Adipocyte (in vitro differentiated cells): ENCODE data around the gene FAM83C.

ENCODE experiments used
- DNase-seq: peaks from one replicate; pipeline ENCODE4 v3.0.0-alpha.2; 2015; ENCODE audit warnings: low read depth
- H3K27me3 ChIP-seq: replicated peaks from 2 replicates; pipeline ENCODE4 v1.7.0; 2013; ENCODE audit warnings: mild to moderate bottlenecking, low read length, moderate library complexity; ENCODE audit not compliant: control insufficient read depth, insufficient read depth
- H3K36me3 ChIP-seq: 2 replicates; pipeline ENCODE4 v1.7.0; 2013; ENCODE audit warnings: low read length, mild to moderate bottlenecking, moderate library complexity; ENCODE audit not compliant: control insufficient read depth, insufficient read depth, severe bottlenecking
- H3K4me1 ChIP-seq: 2 replicates; pipeline ENCODE4 v1.7.0; 2013; ENCODE audit warnings: mild to moderate bottlenecking, low read length, moderate library complexity; ENCODE audit not compliant: control insufficient read depth, insufficient read depth
- H3K4me3 ChIP-seq: 2 replicates; pipeline ENCODE4 v1.7.0; 2013; ENCODE audit warnings: mild to moderate bottlenecking, low read length, moderate library complexity
- H3K9ac ChIP-seq: 2 replicates; pipeline ENCODE4 v1.7.0; 2013; ENCODE audit warnings: mild to moderate bottlenecking, low read length, moderate library complexity
- H3K9me3 ChIP-seq: 2 replicates; pipeline ENCODE4 v1.7.0; 2013; ENCODE audit warnings: mild to moderate bottlenecking, low read length, moderate library complexity; ENCODE audit not compliant: control insufficient read depth

Gene FAM83C

GRCh38 chr20:35295058-35295457, 2.8 kb upstream of the FAM83C start:
- Histone ChIP-seq H3K27me3 (peaks cover 30% of the 10 kb centered on the region), H3K36me3 (no peaks in the 10 kb centered on the region), H3K9me3 (no peaks in the 10 kb centered on the region), H3K4me3 (no peak overlapping the region), H3K9ac (no peak overlapping the region), H3K4me1 (peaks cover 7% of the 10 kb centered on the region)
- no peak for DNase-seq

DNA sequence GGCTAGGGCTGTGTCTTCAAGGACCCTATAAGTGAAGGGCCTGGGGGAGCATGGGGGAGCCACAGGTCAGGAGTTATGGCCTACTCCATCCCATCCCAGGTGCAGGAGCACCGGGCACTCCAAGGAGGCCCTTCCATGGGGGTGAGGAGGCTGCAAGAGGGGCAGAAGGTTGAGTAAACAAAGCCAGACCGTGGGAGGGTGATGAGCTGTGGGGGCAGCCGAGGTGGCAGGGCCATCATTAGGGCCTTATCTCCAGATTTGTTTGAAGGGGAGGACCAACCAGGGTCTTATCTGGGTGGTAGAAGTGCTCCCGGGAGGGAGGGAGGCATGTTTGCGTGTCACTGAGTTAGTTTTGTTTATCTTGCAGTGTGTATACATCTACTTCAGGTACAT, 2.1 kb upstream of the FAM83C start:
- peaks cover 7% of the 10 kb centered on the region for H3K4me1 ChIP-seq
- no peak for DNase-seq
- no peak overlapping the region for H3K9ac ChIP-seq
- H3K9me3 ChIP-seq: no peaks in the 10 kb centered on the region
- peaks cover 30% of the 10 kb centered on the region for H3K27me3 ChIP-seq
- H3K4me3 ChIP-seq: no peak overlapping the region
- H3K36me3 ChIP-seq: no peaks in the 10 kb centered on the region

GRCh38 chr20:35293303-35294292, 1.4 kb upstream of the FAM83C start:
- Histone ChIP-seq H3K9ac (no peak overlapping the region), H3K4me1 (peaks cover 7% of the 10 kb centered on the region), H3K27me3 (peaks cover 30% of the 10 kb centered on the region), H3K36me3 (no peaks in the 10 kb centered on the region), H3K4me3 (no peak overlapping the region), H3K9me3 (no peaks in the 10 kb centered on the region)
- no peak for DNase-seq

- no peak overlapping the region for H3K4me3 ChIP-seq
- H3K27me3 ChIP-seq: peaks cover 34% of the 10 kb centered on the region
- no peaks in the 10 kb centered on the region for H3K36me3 ChIP-seq
- DNase-seq: no peak
- H3K9ac ChIP-seq: no peak overlapping the region
- H3K4me1 ChIP-seq: peaks cover 7% of the 10 kb centered on the region
- no peaks in the 10 kb centered on the region for H3K9me3 ChIP-seq
These were observed 470 bp upstream of the FAM83C start for GRCh38 chr20:35292504-35293285.

DNA sequence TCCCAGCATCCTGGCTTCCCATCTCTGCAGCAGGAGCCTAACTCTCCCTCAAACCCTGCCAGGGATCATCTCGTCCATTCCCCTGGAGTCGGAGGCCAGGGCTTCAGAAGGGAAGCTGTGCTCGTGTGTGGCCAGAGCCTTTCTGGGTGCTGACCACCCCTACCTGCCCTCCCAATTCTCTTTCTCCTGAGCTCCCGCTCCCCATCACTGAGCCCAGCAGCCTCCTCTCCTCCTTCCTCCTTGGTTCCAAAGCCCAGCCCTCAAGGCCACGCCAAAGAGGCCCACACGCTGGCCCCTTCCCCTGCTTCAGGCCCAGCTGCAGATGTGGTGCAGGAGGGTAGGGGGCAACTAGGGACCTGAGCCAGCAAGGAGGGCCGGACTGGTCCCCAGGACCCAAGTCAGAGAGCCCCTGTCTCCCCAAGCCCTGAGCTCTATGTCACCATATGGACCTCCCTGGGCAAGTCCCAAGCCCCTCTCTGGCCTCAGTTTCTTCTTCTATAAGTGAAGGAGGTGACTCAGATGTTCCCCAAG, 1.3 kb downstream of the FAM83C start:
- Histone ChIP-seq H3K36me3 (no peaks in the 10 kb centered on the region), H3K9ac (no peak overlapping the region), H3K27me3 (peaks cover 35% of the 10 kb centered on the region), H3K9me3 (no peaks in the 10 kb centered on the region), H3K4me1 (no peaks in the 10 kb centered on the region), H3K4me3 (no peak overlapping the region)
- DNase-seq: no peak

GRCh38 chr20:35290186-35290886, 1.9 kb downstream of the FAM83C start:
- H3K4me3 ChIP-seq: no peak overlapping the region
- no peaks in the 10 kb centered on the region for H3K36me3 ChIP-seq
- H3K9me3 ChIP-seq: no peaks in the 10 kb centered on the region
- no peak overlapping the region for H3K9ac ChIP-seq
- no peak for DNase-seq
- H3K4me1 ChIP-seq: no peaks in the 10 kb centered on the region
- peaks cover 30% of the 10 kb centered on the region for H3K27me3 ChIP-seq

DNA sequence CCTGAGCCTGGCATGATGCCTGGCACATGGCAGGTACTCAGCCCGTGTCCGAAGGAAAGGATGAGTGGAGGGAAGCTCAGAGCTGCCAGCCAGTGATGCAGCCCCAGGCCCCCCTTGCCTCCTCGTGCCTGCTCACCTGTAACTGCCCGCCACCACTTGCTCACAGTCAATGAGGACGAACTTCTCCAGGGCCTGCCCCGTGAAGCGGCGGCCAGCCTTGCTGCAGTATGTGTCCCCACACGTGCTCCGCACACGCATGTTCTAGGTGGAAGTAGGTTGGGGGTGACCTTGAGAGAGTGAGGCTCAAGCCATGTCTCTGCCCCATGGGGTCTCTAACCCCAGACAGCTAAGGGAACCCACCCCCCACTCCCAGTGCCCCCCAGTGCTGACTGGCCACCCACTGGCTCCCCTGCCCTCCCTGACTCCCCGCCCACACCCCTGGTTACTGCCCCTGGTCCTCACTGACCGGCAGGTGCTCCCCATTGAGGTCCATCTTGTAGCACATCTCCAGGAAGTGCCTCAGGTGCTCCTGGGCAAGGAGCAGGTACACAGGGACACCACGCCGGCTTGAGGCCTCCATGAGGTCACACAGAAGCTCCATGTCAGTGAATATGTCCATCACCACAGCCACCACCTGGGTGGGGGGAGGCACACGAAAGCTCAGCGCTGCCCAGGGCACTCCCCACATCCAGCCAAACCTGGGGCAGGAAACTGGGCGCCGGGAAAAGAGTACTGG, 3.7 kb downstream of the FAM83C start:
- H3K9ac ChIP-seq: no peak overlapping the region
- peaks cover 21% of the 10 kb centered on the region for H3K27me3 ChIP-seq
- no peaks in the 10 kb centered on the region for H3K9me3 ChIP-seq
- DNase-seq: no peak
- H3K36me3 ChIP-seq: no peaks in the 10 kb centered on the region
- no peak overlapping the region for H3K4me3 ChIP-seq
- peaks cover 11% of the 10 kb centered on the region for H3K4me1 ChIP-seq

DNA sequence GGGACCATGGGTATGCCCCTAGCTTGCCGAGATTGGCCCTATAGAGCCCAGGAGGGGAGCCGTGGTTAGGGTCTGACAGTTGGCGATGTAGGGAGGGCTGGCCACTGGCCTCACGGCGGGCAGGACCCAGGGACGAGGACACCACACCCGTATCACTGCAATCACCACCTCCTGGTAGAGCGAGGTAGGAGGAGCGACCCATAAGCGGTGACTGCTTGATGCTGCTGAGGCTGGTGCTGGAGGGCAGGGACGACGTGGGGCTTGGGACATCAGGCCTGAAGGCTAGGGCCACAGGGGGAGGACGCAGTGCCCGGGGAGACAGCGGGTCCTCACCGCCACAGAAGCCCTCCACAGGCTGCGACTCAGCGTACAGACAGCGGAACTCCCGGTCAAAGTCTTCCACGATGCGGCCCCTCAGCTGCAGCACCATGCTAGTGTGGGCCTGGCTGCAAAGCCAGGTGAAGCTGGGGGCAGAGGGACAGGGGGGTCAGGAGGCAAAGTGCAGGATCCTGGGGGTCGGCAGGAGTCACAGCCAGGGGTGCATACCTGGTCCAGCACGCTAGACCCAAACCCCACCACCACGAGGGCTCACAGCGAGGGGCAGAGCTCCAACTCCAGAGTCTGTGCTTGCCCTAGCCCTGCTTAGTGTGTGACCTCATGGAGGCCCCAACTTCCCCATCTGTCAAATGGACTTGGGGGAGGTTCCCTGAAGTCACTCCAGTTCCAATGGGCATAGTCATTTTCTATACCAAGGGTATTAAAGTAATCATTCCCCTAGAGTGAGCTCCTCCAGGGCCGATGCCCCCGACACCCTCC, 4.5 kb downstream of the FAM83C start:
- no peak overlapping the region for H3K4me3 ChIP-seq
- peaks cover 13% of the 10 kb centered on the region for H3K27me3 ChIP-seq
- H3K9ac ChIP-seq: no peak overlapping the region
- H3K9me3 ChIP-seq: no peaks in the 10 kb centered on the region
- peaks cover 15% of the 10 kb centered on the region for H3K4me1 ChIP-seq
- DNase-seq: no peak
- H3K36me3 ChIP-seq: no peaks in the 10 kb centered on the region

GRCh38 chr20:35286899-35287508, 5.2 kb downstream of the FAM83C start:
- no peak for DNase-seq
- Histone ChIP-seq H3K9ac (no peak overlapping the region), H3K36me3 (no peaks in the 10 kb centered on the region), H3K4me1 (peaks cover 15% of the 10 kb centered on the region), H3K9me3 (no peaks in the 10 kb centered on the region), H3K4me3 (no peak overlapping the region), H3K27me3 (peaks cover 10% of the 10 kb centered on the region)
